ENCODE measurements around the gene ARHGAP33. TPM values are rescaled to one million over a fixed set of nuclear protein-coding genes. Genes with fewer than 3 reads are reported as not detected.
"Not testable (repeated sequence)": the region's sequence is repeated elsewhere in the genome, so short reads cannot be mapped to it uniquely, and the experiment has no call there.

ARHGAP33 gene
- total RNA-seq, 1 experiment from 2014 or later, result 3.5 TPM

DNA sequence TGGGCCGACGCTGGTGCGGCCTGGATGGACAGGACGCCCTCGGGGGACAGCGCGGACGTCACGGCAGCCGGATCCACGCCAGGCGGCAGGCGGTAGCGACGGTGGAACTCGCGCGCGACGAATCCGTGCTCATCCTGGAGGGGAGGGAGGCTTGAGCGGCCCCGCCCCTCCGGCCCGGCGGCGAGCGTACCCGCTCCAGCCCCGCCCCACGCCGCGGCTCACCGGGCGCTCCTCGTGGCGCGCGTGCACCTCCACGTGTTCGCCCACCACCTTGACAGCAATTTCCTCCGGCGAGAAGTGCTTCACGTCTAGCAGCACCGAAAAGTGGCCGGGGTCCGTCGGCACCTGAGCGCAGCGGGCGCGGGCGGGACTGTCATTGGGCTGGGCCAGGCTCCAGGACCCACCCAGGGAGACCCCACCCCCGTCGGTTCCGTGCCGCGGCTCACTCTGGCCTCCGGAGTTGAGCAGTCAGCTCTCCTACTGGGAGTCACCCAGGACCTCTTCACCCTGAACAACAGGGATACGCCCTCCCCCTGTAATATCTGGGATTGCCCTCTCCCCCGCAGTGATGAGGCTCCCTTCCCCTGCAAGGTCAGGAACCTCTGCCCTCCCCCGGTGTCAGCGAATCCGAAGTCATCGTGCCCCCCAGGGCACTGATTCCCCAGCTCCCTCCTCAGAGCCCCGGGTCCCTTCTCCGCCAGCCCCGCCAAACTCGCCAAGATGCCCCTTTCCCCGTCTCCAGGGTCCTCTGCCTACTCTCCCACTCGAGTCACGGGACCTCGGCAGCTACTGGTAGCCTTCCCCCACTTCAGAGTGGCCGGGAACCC is 19.6 kb upstream of the ARHGAP33 start:
- peak; percentile 42 for DNase-seq (ENCODE audit: extremely low read depth, low read depth)

DNA sequence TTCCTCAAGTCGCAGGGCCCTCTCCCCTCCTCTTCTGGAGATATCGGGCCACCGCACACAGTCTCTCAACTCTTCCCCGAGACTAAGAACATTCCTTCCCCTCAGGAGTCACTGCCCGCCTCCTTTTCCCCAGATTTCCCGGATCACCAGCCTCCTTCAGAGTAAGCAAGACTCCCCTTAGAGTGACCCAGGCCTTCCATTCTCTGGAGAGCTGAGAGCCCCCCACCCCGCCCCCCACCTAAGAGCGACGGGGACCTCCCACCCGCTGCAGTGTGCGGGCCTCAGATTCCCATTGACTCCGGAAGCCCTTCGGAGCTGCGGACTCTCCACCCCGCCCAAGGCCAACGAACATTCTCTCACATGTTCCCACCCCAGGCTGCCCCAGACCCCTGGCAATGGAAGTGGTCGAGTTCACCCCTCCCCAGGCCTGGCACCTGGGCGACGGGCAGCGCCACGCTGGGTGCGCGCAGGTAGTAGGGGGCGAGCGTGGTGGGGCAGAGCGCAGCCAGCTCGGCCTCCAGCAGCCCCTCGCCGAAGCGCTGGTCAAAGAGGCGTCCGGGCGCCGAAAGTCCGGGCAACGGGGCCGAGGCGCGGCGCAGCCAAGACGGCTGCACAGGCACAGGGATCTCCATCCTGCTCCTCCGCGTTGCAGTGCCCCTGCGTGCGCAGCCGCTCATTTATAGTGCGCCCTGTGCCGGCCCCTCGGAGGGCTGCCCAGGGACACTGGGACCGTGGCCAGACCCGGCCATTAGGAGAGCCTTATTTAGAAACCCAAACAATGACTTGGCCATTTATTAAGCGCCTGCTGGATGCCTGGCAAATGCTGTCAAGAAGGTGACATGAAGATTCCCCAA is 18.8 kb upstream of the ARHGAP33 start, which contains the start of gene HSPB6:
Gene HSPB6, minus strand, starts transcription at position 653 of the 854 bp plus-strand sequence. Its CDS starts 21 bp downstream, at position 632.
- no peak for DNase-seq (ENCODE audit: extremely low read depth, low read depth)

DNA sequence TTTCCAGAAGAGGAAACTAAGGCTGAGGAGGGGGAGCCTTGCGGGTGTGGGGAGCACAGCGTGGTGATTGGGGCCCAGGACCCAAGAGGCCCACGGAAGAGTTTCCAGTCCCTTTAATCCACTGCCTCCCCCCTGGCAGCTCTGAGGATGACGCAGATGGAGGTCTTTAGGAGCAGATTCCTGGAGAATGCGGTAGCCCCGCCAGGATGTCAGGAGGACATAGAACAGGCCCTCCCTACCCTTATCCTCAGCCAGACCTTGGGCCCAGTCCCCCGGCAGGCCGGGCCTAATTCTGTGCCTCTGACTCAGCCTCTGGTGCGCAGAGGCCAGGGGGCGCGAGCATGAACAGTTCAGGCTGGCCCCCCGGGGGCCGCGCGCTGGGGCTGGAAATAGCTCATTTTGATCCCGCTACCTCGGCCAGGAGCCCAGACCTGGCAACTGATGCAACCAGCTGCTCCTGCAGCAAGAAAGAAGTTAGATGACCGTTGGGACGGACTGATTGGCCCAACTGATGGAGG is 18.1 kb upstream of the ARHGAP33 start:
- no peak for DNase-seq (ENCODE audit: extremely low read depth, low read depth)

DNA sequence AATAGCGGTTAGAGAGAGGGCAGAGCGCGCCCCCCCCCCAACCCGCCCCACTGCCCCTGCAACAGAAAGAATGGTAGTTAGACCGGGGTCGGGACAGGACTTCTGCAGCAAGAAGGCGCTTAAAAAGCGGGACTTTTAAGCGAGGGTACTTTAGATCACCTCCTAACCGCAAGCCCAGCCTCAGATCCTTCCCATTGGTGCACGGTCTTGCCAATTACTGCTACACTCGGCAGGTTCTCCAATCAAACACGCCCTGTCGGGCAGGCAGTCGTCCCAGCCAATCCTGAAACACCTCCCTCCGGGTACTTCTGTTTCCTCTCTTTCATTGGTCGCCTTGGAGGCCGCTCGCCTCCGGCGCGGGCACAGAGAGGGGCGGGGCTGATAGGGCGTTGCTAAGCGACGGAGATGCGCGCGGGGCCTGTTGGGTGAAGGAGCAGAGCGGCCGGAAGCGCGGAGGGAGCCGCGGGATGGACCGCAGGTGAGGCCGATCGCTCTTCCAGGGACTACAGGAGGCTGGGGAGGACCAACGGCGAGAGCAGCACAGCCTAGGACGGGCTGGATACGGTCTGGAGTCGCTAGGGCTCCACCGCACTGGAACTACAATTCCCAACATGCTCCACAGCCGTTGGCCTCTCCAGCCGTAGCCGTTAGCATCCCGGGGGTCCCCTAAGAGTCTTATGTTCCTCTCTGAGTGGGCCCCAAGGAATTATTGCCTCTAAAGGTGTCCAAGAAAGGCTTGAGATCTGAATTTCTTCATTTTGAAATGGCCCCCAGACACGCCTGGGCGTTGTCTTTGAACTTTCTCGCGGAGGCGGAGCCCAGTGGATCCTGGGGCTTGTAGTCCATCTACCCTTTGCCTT is 17.4 kb upstream of the ARHGAP33 start, which contains the start of gene PROSER3:
Gene PROSER3, plus strand, starts transcription at position 428 of the 860 bp plus-strand sequence. Its CDS starts 40 bp downstream, at position 468.
- DNase-seq (ENCODE audit: extremely low read depth, low read depth), result peak; percentile 99

DNA sequence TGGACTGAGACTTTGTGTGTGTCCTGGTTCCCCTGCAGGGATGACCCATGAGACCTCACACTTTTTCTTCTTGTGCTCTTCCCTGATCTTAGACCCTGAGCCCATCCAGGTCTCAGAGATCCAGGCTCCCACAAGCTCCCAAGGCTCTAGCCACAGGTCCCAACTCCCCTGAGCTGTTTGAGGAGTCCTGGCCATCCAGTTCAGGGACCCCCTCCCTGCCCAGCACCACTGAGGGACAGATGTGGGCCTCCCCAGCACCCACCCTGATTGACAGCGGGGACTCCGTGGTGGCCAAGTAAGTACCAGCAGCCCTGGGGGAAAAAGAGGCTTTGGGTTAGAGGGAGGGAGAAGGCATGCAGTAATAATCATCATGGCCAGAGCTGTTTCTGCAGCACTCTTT is 15.7 kb upstream of the ARHGAP33 start:
- no peak for DNase-seq (ENCODE audit: extremely low read depth, low read depth)

DNA sequence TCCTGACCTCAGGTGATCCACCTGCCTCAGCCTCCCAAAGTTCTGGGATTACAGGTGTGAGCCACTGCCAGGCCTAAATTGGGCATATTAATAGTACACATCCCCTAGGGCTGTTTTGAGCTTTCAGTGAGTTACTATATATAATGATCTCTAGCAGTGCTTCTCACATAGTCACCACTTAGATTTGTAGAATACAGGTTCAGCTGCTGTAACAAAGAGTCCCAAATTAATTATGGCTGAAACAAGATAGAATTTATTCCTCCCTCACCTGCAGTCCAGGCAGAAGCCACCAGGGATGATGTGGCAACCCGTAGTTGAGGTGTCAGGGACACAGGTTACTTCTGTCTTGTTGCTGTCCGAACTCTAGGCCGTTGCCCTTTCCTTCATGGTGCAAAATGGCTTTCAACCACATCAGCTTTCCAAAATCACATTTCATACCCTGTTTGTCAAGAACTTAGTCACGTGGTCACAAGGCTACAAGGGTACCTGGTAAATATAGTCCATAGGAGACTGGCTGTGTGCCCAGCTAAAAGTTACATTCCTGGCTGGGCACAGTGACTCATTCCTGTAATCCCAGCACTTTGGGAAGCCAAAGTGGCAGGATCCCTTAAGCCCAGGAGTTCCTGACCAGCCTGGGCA is 14.5 kb upstream of the ARHGAP33 start:
- no peak for DNase-seq (ENCODE audit: extremely low read depth, low read depth)

DNA sequence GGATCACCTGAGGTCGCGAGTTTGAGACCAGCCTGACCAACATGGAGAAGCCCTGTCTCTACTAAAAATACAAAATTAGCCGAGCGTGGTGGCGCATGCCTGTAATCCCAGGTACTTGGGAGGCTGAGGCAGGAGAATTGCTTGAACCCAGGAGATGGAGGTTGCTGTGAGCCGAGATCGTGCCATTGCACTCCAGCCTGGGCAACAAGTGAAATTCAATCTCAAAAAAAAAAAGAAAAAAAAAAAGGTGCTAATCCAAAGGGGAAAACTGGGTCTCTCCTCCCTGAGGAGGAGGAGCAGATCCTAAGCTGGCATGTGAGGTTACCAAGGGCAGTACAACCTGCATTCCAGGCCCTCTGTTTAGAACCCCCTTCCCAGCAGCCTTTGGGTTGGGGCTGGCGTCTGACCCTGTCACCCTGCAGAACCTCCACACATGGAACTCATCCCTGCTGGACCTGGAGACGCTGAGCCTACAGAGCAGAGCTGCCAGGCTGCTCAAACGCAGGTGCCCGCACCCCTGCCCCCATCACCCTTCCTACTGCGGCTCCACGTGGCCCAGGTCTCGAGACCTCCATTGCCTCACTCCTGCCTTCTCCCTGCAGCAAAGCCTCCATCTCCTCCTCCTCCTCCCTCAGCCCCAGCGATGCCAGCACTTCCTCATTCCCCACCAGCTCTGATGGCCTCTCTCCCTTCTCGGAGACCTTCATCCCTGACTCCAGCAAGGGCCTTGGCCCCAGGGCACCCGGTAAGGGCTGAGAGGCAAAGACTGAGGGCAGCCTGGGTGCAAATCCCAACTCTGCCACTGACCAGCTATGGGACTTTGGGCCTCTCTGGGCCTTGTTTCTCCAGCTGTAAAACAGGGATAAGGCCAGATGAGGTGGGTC is 10.7 kb upstream of the ARHGAP33 start:
- DNase-seq (ENCODE audit: extremely low read depth, low read depth), result no peak

DNA sequence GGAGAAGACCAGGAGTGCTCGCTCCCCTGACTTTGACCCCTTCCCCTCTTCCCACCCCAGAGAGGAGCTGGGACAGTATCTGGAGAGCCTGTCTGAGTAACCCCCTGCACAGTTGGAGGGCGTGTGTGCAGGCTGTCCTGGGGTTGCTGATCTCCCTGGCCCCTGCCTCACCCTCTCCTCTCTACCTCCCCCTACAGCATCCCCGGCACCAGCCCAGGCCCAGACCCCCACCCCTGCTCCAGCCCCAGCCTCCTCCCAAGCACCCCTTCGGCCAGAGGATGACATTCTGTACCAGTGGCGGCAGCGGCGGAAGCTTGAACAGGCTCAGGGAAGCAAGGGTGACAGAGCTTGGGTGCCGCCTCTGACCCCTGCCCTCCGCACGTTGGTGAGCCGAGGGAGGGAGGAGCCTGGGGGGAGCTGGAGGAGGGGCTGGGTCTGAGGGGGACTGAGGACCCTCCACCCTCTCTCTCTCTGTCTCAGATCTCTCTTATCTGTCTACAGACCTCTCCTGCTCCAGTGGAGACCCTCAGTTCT is 8.7 kb upstream of the ARHGAP33 start:
- DNase-seq (ENCODE audit: extremely low read depth, low read depth), result no peak

DNA sequence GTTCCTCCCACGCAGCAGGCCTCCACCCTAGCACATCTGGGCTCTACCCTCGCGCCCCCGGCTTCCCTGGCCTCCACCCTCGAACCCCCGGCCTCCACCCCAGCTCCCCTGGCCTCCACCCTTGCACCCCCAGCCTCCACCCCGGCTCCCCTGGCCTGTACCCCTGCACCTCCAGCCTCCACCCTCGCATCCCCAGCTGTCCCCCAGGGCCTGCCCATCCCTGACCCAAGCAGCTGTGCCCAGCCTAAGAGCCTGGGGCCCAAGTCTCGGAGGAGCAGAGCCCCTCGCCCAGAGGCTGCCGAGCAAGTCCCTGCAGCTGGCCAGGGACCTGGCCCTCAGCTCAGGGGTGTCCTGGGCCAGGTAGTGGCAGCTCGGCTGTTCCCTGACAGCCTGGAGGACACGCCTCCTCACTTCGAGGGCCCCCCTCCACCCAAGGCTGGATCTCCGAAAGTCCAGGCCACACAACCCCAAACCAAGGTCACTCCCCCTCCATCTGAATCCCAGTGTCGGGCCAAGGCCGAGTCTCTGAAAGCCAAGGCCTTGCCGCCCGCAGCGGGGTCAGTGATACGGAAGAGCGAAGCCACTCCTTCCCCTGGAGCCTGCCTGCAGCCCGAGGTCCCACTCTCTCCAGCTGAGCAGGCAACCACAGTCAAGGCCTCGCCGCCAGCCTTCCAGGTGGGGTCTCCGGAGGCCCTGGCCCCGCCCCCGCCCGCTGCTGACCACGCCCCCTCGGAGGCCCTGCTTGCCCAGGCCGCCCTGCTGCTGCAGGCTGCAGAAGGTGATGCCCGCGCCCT is 7.9 kb upstream of the ARHGAP33 start:
- no peak for DNase-seq (ENCODE audit: extremely low read depth, low read depth)

DNA sequence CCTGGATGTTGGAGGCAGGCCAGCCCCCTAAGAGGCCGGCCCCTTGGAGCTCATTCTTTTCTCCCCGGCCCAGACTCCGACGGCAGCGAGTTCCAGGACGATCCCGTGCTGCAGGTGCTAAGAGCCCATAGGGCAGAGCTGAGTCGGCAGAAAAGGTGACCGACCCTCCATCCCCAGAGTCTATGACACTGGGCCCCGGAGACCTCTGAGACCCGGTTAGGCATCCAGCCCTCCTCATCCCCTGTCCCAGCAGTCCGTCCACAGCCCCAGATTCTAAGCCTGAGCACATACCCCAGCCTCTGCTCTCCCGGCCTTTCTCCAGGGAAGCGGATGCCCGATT is 7.3 kb upstream of the ARHGAP33 start:
- no peak for DNase-seq (ENCODE audit: extremely low read depth, low read depth)

DNA sequence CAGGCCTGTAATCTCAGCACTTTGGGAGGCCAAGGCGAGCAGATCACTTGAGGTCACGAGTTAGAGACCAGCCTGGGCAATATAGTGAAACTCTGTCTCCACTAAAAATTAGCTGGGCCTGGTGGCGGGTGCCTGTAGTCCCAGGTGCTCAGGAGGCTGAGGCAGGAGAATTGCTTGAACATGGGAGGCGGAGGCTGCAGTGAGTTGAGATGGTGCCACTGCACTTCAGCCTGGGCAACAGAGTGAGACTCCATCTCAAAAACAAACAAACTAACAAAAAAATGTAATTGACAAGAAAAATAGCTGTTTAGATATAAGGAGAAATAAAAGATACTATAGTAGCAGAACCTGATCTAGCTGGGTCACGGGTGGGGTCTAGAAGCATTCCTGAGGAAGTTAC is 3.0 kb upstream of the ARHGAP33 start:
- DNase-seq (ENCODE audit: extremely low read depth, low read depth), result not testable (repeated sequence)

DNA sequence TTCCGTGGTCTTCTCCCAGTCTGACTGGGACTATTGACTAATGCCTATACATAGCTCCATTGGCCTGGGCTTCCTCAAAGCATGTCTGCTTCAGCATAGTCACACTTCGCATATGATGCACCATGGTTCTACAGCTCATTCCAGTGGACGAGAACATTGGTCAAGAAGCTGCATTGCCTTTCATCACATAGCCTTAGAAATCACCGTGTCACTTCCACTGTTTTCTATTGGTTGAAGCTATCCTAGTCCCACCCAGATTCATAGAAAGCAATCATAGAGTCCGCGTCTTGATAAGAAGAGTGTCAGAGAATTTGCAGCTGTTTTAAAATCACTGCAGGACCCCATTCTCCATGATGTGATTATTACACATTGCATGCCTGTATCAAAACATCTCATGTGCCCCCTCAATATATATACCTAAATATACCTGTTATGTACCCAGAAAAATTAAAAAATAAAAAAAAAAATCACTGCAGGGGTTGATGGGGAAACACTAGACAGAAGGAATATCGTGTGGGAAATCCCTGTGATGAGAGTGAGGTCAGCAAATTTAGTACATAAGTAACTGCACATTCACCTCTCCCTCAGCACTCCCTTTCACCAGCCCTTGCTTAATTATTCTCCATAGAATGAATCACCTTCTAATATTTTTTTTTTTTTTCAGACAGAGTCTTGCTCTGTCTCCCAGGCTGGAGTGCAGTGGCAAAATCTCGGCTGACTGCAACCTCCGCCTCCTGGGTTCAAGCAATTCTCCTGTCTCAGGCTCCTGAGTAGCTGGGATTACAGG is 2.2 kb upstream of the ARHGAP33 start:
- DNase-seq (ENCODE audit: extremely low read depth, low read depth), result no peak

DNA sequence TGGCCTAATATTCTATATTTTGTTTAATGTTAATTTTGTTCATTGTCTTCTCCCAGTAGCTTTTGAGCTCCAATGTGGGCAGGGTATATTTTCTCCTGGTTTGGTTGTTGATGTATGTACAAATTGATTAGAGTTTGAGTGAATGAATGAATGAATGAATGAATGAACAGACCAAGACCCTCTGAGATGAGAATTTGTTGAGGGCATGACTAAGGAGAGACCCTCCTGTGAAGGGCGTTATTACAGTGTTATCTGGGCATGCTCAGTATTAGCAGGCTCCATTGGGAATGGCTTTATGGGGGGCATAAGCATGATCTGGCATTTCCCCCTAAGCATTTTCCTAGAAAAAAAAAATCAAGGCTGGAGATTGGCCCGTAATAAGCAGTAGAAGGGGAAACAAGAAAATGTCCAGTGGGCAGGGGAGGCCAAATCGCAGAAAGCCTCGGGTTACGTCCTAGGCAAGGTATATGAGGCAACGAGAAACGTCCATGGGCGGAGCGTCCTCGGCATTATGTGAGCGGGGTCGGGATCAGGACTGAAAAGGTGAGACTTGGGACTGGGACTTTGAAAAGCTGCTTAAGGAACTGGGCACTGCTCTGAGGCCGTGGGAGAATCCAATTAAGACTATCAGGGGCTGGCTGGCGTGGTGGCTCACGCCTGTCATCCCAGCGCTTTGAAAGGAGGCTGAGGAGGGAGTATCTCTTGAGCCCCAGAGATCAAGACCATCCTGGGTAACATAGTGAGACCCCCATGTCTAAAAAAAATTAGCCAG is 904 bp upstream of the ARHGAP33 start:
- DNase-seq (ENCODE audit: extremely low read depth, low read depth), result no peak

DNA sequence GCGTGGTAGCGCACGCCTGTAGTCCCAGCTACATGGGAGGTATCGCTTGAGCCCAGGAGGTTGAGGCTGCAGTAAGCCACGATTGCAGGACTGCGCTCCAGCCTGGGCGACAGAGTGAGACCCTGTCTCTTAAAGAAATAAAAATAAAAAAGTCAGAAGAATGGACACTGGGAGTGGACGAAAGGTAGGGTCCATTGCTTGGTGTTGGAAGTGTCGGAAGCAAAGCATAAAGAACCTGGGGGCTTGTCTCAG is 392 bp upstream of the ARHGAP33 start:
- DNase-seq (ENCODE audit: extremely low read depth, low read depth), result no peak

DNA sequence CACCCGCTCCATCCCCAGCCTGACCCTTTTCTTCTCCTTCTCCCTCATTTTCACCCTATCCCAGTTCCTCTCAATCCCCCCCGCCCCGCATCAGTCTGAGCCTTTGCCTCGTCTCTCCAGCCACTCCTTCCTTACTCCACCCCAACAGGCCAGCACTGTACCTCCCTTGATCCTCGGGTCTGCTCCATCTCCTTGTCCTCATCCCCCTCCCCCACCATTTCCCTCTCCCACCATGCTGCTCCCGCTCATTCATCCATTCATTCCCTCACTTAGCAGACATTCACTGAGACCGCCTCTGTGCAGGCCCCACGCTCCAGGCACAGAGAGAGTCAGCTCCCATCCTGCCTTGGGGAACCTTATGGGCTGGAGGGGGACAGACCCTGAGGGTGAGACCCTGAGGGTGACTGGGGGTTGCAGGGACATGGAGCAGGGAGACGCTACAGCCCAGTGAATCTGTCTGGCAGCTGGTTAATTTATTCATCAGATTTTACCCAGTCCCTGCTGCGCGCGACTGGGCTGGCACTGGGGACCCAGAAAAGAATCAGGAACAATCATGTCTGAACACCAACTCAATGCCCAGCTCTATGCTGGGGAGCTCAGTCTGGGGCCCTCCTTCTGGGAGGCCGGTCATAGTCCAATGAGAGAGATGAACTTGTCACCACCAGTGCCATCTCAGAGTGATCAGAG is 881 bp downstream of the ARHGAP33 start:
- no peak for DNase-seq (ENCODE audit: extremely low read depth, low read depth)
